ENCODE data around the gene ARHGAP24.

DNA sequence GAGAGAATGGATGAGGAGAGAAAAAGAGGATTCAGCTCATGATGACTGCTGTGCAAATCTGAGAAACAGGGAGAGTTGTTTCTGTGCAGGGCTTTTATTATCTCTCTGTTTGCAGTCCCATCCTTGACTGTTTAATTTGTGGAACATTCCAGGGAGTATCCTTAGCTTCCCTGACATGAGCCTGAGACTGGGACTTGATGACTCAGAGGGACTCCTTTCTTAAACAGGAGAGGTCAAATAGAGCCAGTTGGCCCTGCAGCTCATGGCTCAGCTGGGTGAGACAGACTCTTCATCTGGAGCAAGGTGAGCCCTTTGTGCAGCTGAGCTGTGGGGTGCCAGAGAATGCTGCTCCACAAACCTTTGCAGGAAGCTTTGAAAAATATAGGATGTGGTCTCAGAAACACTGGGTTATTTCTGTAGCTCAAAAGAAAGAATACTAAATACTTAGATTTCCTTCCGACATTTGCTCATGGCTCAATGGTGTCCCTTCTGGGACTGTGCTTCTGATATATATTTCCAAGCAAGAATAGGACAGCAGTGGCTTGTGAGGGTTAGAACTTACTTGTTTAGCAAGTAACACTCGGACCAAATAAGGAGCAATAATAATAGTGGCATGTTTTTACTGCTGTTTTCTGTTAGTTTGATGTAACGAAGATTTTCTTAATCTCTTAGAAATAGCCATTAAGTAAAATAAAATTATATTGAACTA is 14.5 kb downstream of the ARHGAP24 start:
- TF ChIP-seq, protein P1, sequence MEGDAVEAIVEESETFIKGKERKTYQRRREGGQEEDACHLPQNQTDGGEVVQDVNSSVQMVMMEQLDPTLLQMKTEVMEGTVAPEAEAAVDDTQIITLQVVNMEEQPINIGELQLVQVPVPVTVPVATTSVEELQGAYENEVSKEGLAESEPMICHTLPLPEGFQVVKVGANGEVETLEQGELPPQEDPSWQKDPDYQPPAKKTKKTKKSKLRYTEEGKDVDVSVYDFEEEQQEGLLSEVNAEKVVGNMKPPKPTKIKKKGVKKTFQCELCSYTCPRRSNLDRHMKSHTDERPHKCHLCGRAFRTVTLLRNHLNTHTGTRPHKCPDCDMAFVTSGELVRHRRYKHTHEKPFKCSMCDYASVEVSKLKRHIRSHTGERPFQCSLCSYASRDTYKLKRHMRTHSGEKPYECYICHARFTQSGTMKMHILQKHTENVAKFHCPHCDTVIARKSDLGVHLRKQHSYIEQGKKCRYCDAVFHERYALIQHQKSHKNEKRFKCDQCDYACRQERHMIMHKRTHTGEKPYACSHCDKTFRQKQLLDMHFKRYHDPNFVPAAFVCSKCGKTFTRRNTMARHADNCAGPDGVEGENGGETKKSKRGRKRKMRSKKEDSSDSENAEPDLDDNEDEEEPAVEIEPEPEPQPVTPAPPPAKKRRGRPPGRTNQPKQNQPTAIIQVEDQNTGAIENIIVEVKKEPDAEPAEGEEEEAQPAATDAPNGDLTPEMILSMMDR (IDR thresholded peaks at IDR 0.05; ENCODE audit: extremely low read depth in 1 of 2, insufficient read depth in 1 of 2, low read depth in 1 of 2, low read length in 2 of 2) = no peak
- no peak for TF ChIP-seq POLR2AphosphoS5 (IDR thresholded peaks at IDR 0.05; ENCODE audit: insufficient read depth, low read depth, low read length)
- TF ChIP-seq, protein P2, sequence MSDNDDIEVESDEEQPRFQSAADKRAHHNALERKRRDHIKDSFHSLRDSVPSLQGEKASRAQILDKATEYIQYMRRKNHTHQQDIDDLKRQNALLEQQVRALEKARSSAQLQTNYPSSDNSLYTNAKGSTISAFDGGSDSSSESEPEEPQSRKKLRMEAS (IDR thresholded peaks at IDR 0.05; ENCODE audit: insufficient read depth, insufficient read length) = no peak
- no peak for TF ChIP-seq POLR2A (IDR thresholded peaks at IDR 0.05; ENCODE audit: low read depth, low read length)

Data from endothelial cell of umbilical vein (primary cell).